ENCODE measurements around the gene BSCL2.
A peak's percentile ranks its signal among the peaks of the same experiment; 100 is the strongest.

The BSCL2 gene

GRCh38 chr11:62682518-62682917 is 24.7 kb downstream of the BSCL2 start:
- no peak for DNase-seq (ENCODE audit: low read depth, low spot score)
- no peak overlapping the region for H3K4me3 ChIP-seq (ENCODE audit: low read depth, low read length)
- CTCF ChIA-PET, result interaction anchor here (0.7 to 7.4 kb wide), 2 partner anchors 10 to 112 kb away, joined by 3 to 128 read pairs; partner anchors contain the start of gene LRRN4CL
- no peak for TF ChIP-seq CTCF (IDR thresholded peaks at IDR 0.05; ENCODE audit: insufficient read depth, low read length, missing control alignments)
- POLR2A ChIA-PET, result no interaction called here

- CTCF ChIA-PET, result interaction anchor here (0.6 to 7.4 kb wide), 29 partner anchors 10 to 298 kb away, joined by 3 to 128 read pairs (median 4); partner anchors contain the start of genes BSCL2, C11orf98, CSKMT and GNG3
- no peak overlapping the region for H3K4me3 ChIP-seq (ENCODE audit: low read depth, low read length)
- POLR2A ChIA-PET, result interaction anchor here (0.6 to 3.8 kb wide), 7 partner anchors 9 to 568 kb away, joined by 3 to 42 read pairs (median 6); partner anchors contain the start of genes BSCL2, C11orf98, CSKMT and GNG3
- peak; percentile 70 for TF ChIP-seq CTCF (IDR thresholded peaks at IDR 0.05; ENCODE audit: insufficient read depth, low read length, missing control alignments)
- no peak for DNase-seq (ENCODE audit: low read depth, low spot score)
Observed at GRCh38 chr11:62680825-62681240, 26.4 kb downstream of the BSCL2 start.

GRCh38 chr11:62678770-62679696 is 28.2 kb downstream of the BSCL2 start, which contains the start of gene UBXN1:
Gene UBXN1 (minus strand): TSS chr11:62679073. CDS start chr11:62678923, 150 bp downstream.
- ChIA-PET POLR2A (interaction anchor here (0.7 to 3.8 kb wide), 5 partner anchors 7 to 88 kb away, joined by 3 to 42 read pairs (median 4); partner anchors contain the start of genes C11orf98, CSKMT, LBHD1 and LRRN4CL), CTCF (interaction anchor here (1.2 to 7.4 kb wide), 5 partner anchors 11 to 37 kb away, joined by 3 to 128 read pairs (median 4); partner anchors contain the start of gene LRRN4CL)
- no peak for DNase-seq (ENCODE audit: low read depth, low spot score)
- H3K4me3 ChIP-seq (ENCODE audit: low read depth, low read length), result peak within 1 kb of the TSS; percentile 95
- TF ChIP-seq CTCF (IDR thresholded peaks at IDR 0.05; ENCODE audit: insufficient read depth, low read length, missing control alignments), result no peak

GRCh38 chr11:62678433-62678769 is 28.8 kb downstream of the BSCL2 start:
- ChIA-PET CTCF (interaction anchor here (7.4 kb wide), 1 partner anchor 14 kb away, joined by 128 read pairs; the partner anchor contains the start of gene LRRN4CL), POLR2A (interaction anchor here (3.8 kb wide), 1 partner anchor 14 kb away, joined by 42 read pairs; the partner anchor contains the start of genes C11orf98 and CSKMT)
- H3K4me3 ChIP-seq (ENCODE audit: low read depth, low read length), result peak overlapping the region; percentile 95
- no peak for TF ChIP-seq CTCF (IDR thresholded peaks at IDR 0.05; ENCODE audit: insufficient read depth, low read length, missing control alignments)
- DNase-seq (ENCODE audit: low read depth, low spot score), result no peak

GRCh38 chr11:62677714-62678113 is 29.5 kb downstream of the BSCL2 start:
- ChIA-PET CTCF (interaction anchor here (1.5 to 1.8 kb wide), 2 partner anchors 10 kb away, joined by 4 to 8 read pairs; no protein-coding TSS in a partner anchor), POLR2A (interaction anchor here (0.9 to 4.7 kb wide), 2 partner anchors 11 to 12 kb away, joined by 3 to 44 read pairs; partner anchors contain the start of genes C11orf98 and CSKMT)
- no peak for DNase-seq (ENCODE audit: low read depth, low spot score)
- H3K4me3 ChIP-seq (ENCODE audit: low read depth, low read length), result peak overlapping the region; percentile 95
- TF ChIP-seq CTCF (IDR thresholded peaks at IDR 0.05; ENCODE audit: insufficient read depth, low read length, missing control alignments), result no peak

Data from AG04449 (cell line).